HG02943 (cell line): ENCODE measurements around the gene CKS1B.

Experiments used
- ATAC-seq: cut with Tn5 transposase; IDR thresholded peaks from one replicate; pipeline ENCODE4 v1.9.1; 2021; ENCODE audit warnings: mild to moderate bottlenecking, low read depth, moderate library complexity; ENCODE audit not compliant: unreplicated experiment

CKS1B gene

DNA sequence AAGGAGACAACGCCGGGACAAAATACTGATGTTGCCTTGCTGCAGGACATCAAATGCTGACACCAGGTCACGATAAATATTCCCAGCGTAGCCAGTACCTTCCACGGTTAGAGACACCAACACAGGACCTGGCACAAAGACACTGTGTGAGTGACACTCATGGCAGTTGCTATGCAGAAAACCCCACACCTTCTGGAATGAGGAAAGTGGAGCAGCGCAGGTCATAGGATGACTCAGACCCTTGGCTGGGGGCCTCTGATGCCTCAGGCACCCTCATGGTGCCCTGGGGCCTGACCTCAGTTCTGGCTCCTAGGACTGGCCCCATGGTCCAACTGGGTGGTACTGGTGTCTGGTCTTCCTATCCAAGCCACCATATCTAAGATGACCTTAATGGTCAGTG, 52.1 kb downstream of the CKS1B start:
- ATAC-seq = no peak
